Testis (tissue), 3 donors: ENCODE measurements around the gene PRPF6. TPM values are rescaled to one million over a fixed set of nuclear protein-coding genes. Genes with fewer than 3 reads are reported as not detected.

Source experiments
- DNase-seq: peaks from one replicate; pipeline ENCODE4 v3.0.0-alpha.2; 2019
- H3K27ac ChIP-seq, 2 donors: fragments of 200-600 bp; sonication (generic); one replicate each; pipeline ENCODE4 v1.5.1; 2019
- H3K27me3 ChIP-seq: fragments of 200-600 bp; sonication (generic); one replicate; pipeline ENCODE4 v1.5.1; 2019
- H3K36me3 ChIP-seq: fragments of 200-600 bp; sonication (generic); one replicate; pipeline ENCODE4 v1.5.1; 2017; ENCODE audit warnings: low read depth; ENCODE audit errors: missing control alignments
- H3K4me1 ChIP-seq: fragments of 200-600 bp; sonication (generic); one replicate; pipeline ENCODE4 v1.5.1; 2019
- H3K4me3 ChIP-seq, 2 donors: fragments of 200-600 bp; sonication (generic); one replicate each; pipeline ENCODE4 v1.5.1; 2017 to 2019
- H3K9me3 ChIP-seq: fragments of 200-600 bp; sonication (generic); one replicate; pipeline ENCODE4 v1.5.1; 2017
- CTCF ChIP-seq, 3 experiments: fragments of 450-650 bp in 2 of 3; fragments of 200-600 bp in 1 of 3; sonication (generic) in 1 of 3; IDR thresholded peaks; one replicate each; pipeline ENCODE4 v1.5.1; 2016 to 2019; ENCODE audit warnings: antibody characterized with exemption in 3 of 3, mild to moderate bottlenecking in 2 of 3, moderate library complexity in 1 of 3
- POLR2A ChIP-seq: fragments of 450-650 bp; IDR thresholded peaks from one replicate; pipeline ENCODE4 v1.6.1; 2017; ENCODE audit warnings: antibody characterized with exemption, mild to moderate bottlenecking, moderate library complexity
- WGBS, 2 donors: methylation state at CpG; one replicate each; pipeline ENCODE4 v1.1.5; 2018; 5-methylcytosine and 5-hydroxymethylcytosine counted together
- intact Hi-C: fragments of 100-400 bp; cut with DNase I; formaldehyde crosslinking; loops from one replicate; pipeline ENCODE4 v1.15.1; 2023; ENCODE audit warnings: low total_unique reads
- polyA plus RNA-seq: library from polyadenylated mRNA; stranded (reverse); fragments of 350-450 nt; fragmentation: Illumina TruSeq; extraction: RNeasy Lipid Tissue Mini Kit (QIAGEN cat#74804); gene quantifications from one replicate; pipeline ENCODE4 v1.2.3, GENCODE V29; 2014; ENCODE audit warnings: low read depth, low replicate concordance; ENCODE audit not compliant: insufficient read depth
- total RNA-seq, 2 donors: library from RNA; depleted of rRNA; stranded (reverse); fragments of >200 nt; gene quantifications; one replicate each; pipeline ENCODE4 v1.2.3, GENCODE V29; 2016

Gene PRPF6
- total and polyA plus RNA-seq, 3 donors from 2014 or later: 106 to 114 (median 107) TPM

GRCh38 chr20:64024141-64024990, 43.4 kb downstream of the PRPF6 start:
- intact Hi-C loops: no loop called here
- peaks cover 4% of the 10 kb centered on the region for H3K36me3 ChIP-seq

GRCh38 chr20:64025101-64025825, 44.3 kb downstream of the PRPF6 start:
- H3K9me3 ChIP-seq: no peaks in the 10 kb centered on the region
- intact Hi-C loops: no loop called here
- no peaks in the 10 kb centered on the region for H3K4me1 ChIP-seq
- no peak overlapping the region for H3K27ac ChIP-seq
- DNase-seq: no peak
- H3K4me3 ChIP-seq: no peak overlapping the region
- peaks cover 4% of the 10 kb centered on the region for H3K36me3 ChIP-seq
- TF ChIP-seq CTCF (IDR thresholded peaks at IDR 0.05) (no peak), POLR2A (no peak)
- 92 to 97% methylated on average over 15 to 18 of the region's 18 CpGs for WGBS, 2 donors
- H3K27me3 ChIP-seq: no peaks in the 10 kb centered on the region

More at GRCh38 chr20:64024141-64024990, 43.4 kb downstream of the PRPF6 start:
- TF ChIP-seq POLR2A (no peak), CTCF (IDR thresholded peaks at IDR 0.05) (no peak)
- Histone ChIP-seq H3K4me1 (no peaks in the 10 kb centered on the region), H3K4me3 (no peak overlapping the region), H3K9me3 (no peaks in the 10 kb centered on the region), H3K27me3 (no peaks in the 10 kb centered on the region), H3K27ac (no peak overlapping the region)
- 89 to 95% methylated on average over 15 to 17 of the region's 17 CpGs for WGBS, 2 donors
- DNase-seq: no peak

- H3K4me3 ChIP-seq: no peak overlapping the region
- intact Hi-C loops: no loop called here
- H3K27ac ChIP-seq: no peak overlapping the region
- H3K27me3 ChIP-seq: no peaks in the 10 kb centered on the region
- no peaks in the 10 kb centered on the region for H3K4me1 ChIP-seq
- H3K9me3 ChIP-seq: no peaks in the 10 kb centered on the region
- TF ChIP-seq POLR2A (no peak), CTCF (IDR thresholded peaks at IDR 0.05) (no peak)
- no peak for DNase-seq
- WGBS, 2 donors: 93 to 94% methylated on average over 18 to 29 of the region's 29 CpGs
- peaks cover 4% of the 10 kb centered on the region for H3K36me3 ChIP-seq
These were observed 45.0 kb downstream of the PRPF6 start for GRCh38 chr20:64025826-64026412.

GRCh38 chr20:64027981-64028685, 47.2 kb downstream of the PRPF6 start:
- no peaks in the 10 kb centered on the region for H3K4me1 ChIP-seq
- DNase-seq: no peak
- H3K9me3 ChIP-seq: no peaks in the 10 kb centered on the region
- H3K4me3 ChIP-seq: no peak overlapping the region
- WGBS, 2 donors: 88 to 91% methylated on average over 22 to 24 of the region's 24 CpGs
- intact Hi-C loops: no loop called here
- TF ChIP-seq CTCF (IDR thresholded peaks at IDR 0.05) (no peak), POLR2A (no peak)
- no peak overlapping the region for H3K27ac ChIP-seq
- H3K36me3 ChIP-seq: peaks cover 4% of the 10 kb centered on the region
- no peaks in the 10 kb centered on the region for H3K27me3 ChIP-seq
